Karpas-422 (cell line): ENCODE data around the gene FOXS1. TPM values are rescaled to one million over a fixed set of nuclear protein-coding genes. Genes with fewer than 3 reads are reported as not detected.

Experiments used
- DNase-seq: peaks from one replicate; pipeline ENCODE4 v3.0.0-alpha.2; 2015
- H2AFZ ChIP-seq: fragments of 200-600 bp; sonication (generic); 2 replicates; pipeline ENCODE4 v1.6.1; 2014; ENCODE audit warnings: antibody characterized with exemption, low read length, mixed read lengths
- H3K27ac ChIP-seq: fragments of 200-600 bp; sonication (generic); 2 replicates; pipeline ENCODE4 v1.5.1; 2014; ENCODE audit warnings: mild to moderate bottlenecking, low read length, moderate library complexity
- H3K27me3 ChIP-seq: fragments of 200-600 bp; sonication (generic); 2 replicates; pipeline ENCODE4 v1.6.1; 2014; ENCODE audit warnings: low read length, mixed read lengths
- H3K36me3 ChIP-seq: fragments of 200-600 bp; sonication (generic); 2 replicates; pipeline ENCODE4 v1.6.1; 2014; ENCODE audit warnings: low read length, mixed read lengths; ENCODE audit not compliant: insufficient read depth
- H3K4me1 ChIP-seq: fragments of 200-600 bp; sonication (generic); 2 replicates; pipeline ENCODE4 v1.6.1; 2014; ENCODE audit warnings: mild to moderate bottlenecking, low read length, mixed read lengths
- H3K4me2 ChIP-seq: fragments of 200-600 bp; sonication (generic); 2 replicates; pipeline ENCODE4 v1.6.1; 2014; ENCODE audit warnings: low read length, low read depth, mild to moderate bottlenecking; ENCODE audit not compliant: poor library complexity, severe bottlenecking
- H3K4me3 ChIP-seq: fragments of 200-600 bp; sonication (generic); 2 replicates; pipeline ENCODE4 v1.5.1; 2014; ENCODE audit warnings: mild to moderate bottlenecking, antibody characterized with exemption, low read length, mixed read lengths
- H3K79me2 ChIP-seq: fragments of 200-600 bp; sonication (generic); 2 replicates; pipeline ENCODE4 v1.6.1; 2014; ENCODE audit warnings: mild to moderate bottlenecking, low read length, mixed read lengths
- H3K9ac ChIP-seq: fragments of 200-600 bp; sonication (generic); 2 replicates; pipeline ENCODE4 v1.6.0; 2014; ENCODE audit warnings: low read length
- H3K9me2 ChIP-seq: fragments of 200-600 bp; sonication (generic), shearing (Covaris generic); replicated peaks from 2 replicates; pipeline ENCODE4 v1.6.0; 2014; ENCODE audit warnings: mild to moderate bottlenecking, low read length, moderate library complexity; ENCODE audit not compliant: insufficient read depth
- H3K9me3 ChIP-seq: fragments of 300-700, 200-600 bp; sonication (generic); 2 replicates; pipeline ENCODE4 v1.6.1; 2014; ENCODE audit warnings: low read length, mixed read lengths
- H4K20me1 ChIP-seq: fragments of 200-600 bp; sonication (generic); 2 replicates; pipeline ENCODE4 v1.6.1; 2014; ENCODE audit warnings: mild to moderate bottlenecking, antibody characterized with exemption, low read length, low read depth; ENCODE audit not compliant: insufficient read depth
- total RNA-seq: library from RNA; depleted of rRNA; stranded (reverse); fragments of >200 nt; shearing (Covaris generic); gene quantifications from 2 replicates; pipeline ENCODE4 v1.2.3, GENCODE V29; 2014; ENCODE audit warnings: low replicate concordance

Gene FOXS1
- total RNA-seq, 1 experiment from 2014 or later = not detected

DNA sequence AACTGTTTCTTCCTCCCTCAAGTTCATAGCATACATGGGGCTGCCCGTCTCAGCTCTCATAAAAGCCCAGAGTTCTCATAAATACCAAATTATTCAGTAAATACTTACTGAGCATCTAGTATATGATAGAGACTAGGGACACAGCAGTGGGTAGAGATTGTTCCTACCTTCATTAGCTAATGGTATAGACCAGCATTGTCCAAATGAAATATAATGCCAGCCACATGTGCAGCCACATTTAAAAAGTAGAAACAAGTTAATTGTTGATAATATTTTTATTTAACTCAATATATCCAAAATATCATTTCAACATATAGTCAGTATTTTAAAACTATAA, 26.2 kb upstream of the FOXS1 start:
- no peaks in the 10 kb centered on the region for H3K4me1 ChIP-seq
- H3K79me2 ChIP-seq = no peaks in the 10 kb centered on the region
- DNase-seq = no peak
- H3K4me2 ChIP-seq = no peak overlapping the region
- no peaks in the 10 kb centered on the region for H3K9me3 ChIP-seq
- H3K27ac ChIP-seq = no peak overlapping the region
- H2AFZ ChIP-seq = no peak overlapping the region
- no peaks in the 10 kb centered on the region for H4K20me1 ChIP-seq
- no peaks in the 10 kb centered on the region for H3K36me3 ChIP-seq
- no peak overlapping the region for H3K9ac ChIP-seq
- H3K9me2 ChIP-seq = no peaks in the 10 kb centered on the region
- no peaks in the 10 kb centered on the region for H3K27me3 ChIP-seq
- H3K4me3 ChIP-seq = no peak overlapping the region

- no peaks in the 10 kb centered on the region for H3K36me3 ChIP-seq
- H3K27me3 ChIP-seq = no peaks in the 10 kb centered on the region
- no peaks in the 10 kb centered on the region for H3K9me3 ChIP-seq
- DNase-seq = no peak
- no peaks in the 10 kb centered on the region for H3K9me2 ChIP-seq
- H3K79me2 ChIP-seq = no peaks in the 10 kb centered on the region
- H3K9ac ChIP-seq = no peak overlapping the region
- H3K4me3 ChIP-seq = no peak overlapping the region
- no peaks in the 10 kb centered on the region for H3K4me1 ChIP-seq
- H4K20me1 ChIP-seq = no peaks in the 10 kb centered on the region
- H3K27ac ChIP-seq = no peak overlapping the region
- no peak overlapping the region for H2AFZ ChIP-seq
- no peak overlapping the region for H3K4me2 ChIP-seq
These were observed 25.6 kb upstream of the FOXS1 start for GRCh38 chr20:31870726-31871617.

DNA sequence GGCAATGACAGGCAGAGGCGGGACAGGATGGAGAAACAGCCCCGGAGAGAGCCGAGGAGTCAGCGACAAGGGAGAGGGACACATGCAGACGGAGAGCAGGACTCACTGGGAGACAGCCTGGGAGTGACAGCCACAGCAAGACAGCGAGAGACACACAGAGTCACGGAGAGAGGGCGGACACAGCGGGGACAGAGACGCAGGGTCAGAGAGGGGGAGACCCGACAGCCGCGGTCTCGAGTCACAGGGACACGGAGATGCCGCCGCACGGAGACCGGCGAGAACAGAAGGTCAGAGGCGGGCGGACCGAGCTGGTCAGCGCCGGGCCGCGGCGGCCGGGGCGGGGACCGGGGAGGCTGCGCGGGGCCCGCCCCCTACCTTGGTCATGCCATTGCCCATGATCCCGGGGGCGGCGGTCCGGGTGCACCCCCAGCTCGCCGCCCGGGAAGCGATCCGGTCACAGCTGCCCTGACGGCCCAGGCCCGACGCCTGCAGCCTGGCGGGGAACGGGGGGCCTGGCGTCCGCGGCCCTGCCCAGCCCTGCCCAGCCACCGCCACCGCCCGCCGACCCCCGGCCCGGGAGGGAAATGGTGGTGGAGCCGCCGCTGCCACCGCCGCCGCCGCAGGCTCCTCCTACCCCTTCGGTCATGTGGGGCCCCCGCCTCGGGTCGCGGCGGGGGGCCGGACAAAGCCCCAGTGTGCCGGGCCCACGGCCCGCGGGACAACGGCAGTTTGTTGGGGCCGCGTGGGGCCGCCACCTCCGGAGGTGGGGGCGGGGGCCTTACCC, 24.7 kb upstream of the FOXS1 start, which contains the start of the genes DUSP15 and TTLL9:
DUSP15 (minus strand) TSS at position 586 of the 784 bp plus-strand sequence; CDS start at position 396, 190 bp downstream.
TTLL9 (plus strand) TSS at position 693 of the 784 bp plus-strand sequence. CDS start 493 bp downstream, outside the sequence.
- Histone ChIP-seq H3K9me3 (no peaks in the 10 kb centered on the region), H3K4me2 (no peak within 1 kb of the TSS), H3K9ac (no peak within 1 kb of the TSS), H3K9me2 (no peaks in the 10 kb centered on the region), H3K27ac (no peak within 1 kb of the TSS), H3K27me3 (no peaks in the 10 kb centered on the region), H4K20me1 (no peaks in the 10 kb centered on the region), H3K79me2 (no peaks in the 10 kb centered on the region), H2AFZ (no peak within 1 kb of the TSS), H3K4me3 (no peak within 1 kb of the TSS), H3K36me3 (no peaks in the 10 kb centered on the region), H3K4me1 (no peaks in the 10 kb centered on the region)
- DNase-seq = no peak

DNA sequence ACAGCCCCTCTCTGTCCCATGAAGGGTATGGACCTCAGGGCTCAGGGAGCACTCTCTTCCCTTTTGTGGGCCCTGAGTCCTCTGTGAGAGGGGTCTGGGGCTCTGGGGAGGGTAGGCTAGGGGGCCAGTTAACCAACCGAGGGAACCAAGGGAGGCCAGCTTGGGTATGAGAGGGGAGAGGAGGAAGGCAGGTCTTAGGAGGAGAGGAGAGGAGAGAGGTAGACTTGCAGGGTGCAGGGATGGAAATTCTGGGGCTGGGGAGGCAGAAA, 24.2 kb upstream of the FOXS1 start:
- Histone ChIP-seq H3K4me2 (no peak overlapping the region), H2AFZ (no peak overlapping the region), H3K4me3 (no peak overlapping the region)

DNA sequence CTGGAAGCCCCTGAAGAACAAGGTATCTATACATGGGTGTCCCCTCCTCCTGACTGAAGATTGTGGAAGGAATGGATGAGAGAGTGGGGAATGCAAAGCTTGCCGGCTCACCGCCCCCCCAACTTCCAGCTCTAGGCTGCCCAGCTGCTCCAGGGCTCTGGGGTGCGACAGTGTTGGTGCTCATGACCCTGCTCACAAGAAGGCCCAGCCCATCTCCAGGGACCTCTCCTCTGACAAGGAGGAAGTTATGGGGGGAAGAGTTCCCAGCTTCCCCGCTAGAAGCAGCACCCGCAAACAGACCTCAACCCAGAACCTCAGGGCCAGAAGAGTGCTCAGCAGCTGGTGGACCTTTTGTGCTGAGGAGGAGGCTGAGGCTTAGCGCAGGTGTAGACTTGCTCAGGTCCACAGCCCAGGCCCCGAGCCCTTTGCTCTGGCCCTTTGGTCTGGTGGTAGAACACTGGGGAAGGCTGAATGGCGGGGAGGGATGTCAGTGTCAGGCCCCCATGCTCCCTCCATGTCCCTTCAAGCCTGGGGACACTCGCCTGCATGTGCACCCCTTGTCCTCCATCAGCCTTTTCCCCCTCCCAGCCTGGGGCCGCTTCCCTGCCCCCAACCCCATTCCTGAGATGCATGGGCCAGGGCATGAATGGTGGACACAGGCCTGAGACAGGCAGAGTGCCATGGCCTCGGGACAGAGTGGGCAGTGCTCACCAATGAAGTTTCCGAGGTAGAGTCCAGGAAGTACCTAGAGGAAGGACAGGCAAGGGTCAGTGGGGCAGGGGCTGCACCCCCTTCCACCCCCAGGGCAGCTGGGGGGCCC, 23.7 kb upstream of the FOXS1 start:
- Histone ChIP-seq H3K27me3 (no peaks in the 10 kb centered on the region), H3K36me3 (no peaks in the 10 kb centered on the region), H3K9me3 (no peaks in the 10 kb centered on the region), H3K4me2 (no peak overlapping the region), H3K4me3 (no peak overlapping the region), H2AFZ (no peak overlapping the region), H3K9ac (no peak overlapping the region), H4K20me1 (no peaks in the 10 kb centered on the region), H3K9me2 (no peaks in the 10 kb centered on the region), H3K27ac (no peak overlapping the region), H3K79me2 (no peaks in the 10 kb centered on the region), H3K4me1 (no peaks in the 10 kb centered on the region)
- DNase-seq = no peak

More for the DNA sequence above, 24.2 kb upstream of the FOXS1 start:
- H3K9me3 ChIP-seq = no peaks in the 10 kb centered on the region
- no peaks in the 10 kb centered on the region for H3K79me2 ChIP-seq
- no peaks in the 10 kb centered on the region for H4K20me1 ChIP-seq
- H3K9me2 ChIP-seq = no peaks in the 10 kb centered on the region
- H3K9ac ChIP-seq = no peak overlapping the region
- no peaks in the 10 kb centered on the region for H3K36me3 ChIP-seq
- no peak overlapping the region for H3K27ac ChIP-seq
- H3K27me3 ChIP-seq = no peaks in the 10 kb centered on the region
- no peaks in the 10 kb centered on the region for H3K4me1 ChIP-seq
- no peak for DNase-seq

GRCh38 chr20:31866221-31866620, 20.8 kb upstream of the FOXS1 start:
- no peak overlapping the region for H3K4me3 ChIP-seq
- no peaks in the 10 kb centered on the region for H3K79me2 ChIP-seq
- H4K20me1 ChIP-seq = no peaks in the 10 kb centered on the region
- H3K4me2 ChIP-seq = no peak overlapping the region
- H3K4me1 ChIP-seq = peaks cover 1% of the 10 kb centered on the region
- H3K27ac ChIP-seq = no peak overlapping the region
- no peaks in the 10 kb centered on the region for H3K9me3 ChIP-seq
- no peak overlapping the region for H3K9ac ChIP-seq
- H3K9me2 ChIP-seq = no peaks in the 10 kb centered on the region
- no peaks in the 10 kb centered on the region for H3K27me3 ChIP-seq
- no peak overlapping the region for H2AFZ ChIP-seq
- no peaks in the 10 kb centered on the region for H3K36me3 ChIP-seq
- no peak for DNase-seq

DNA sequence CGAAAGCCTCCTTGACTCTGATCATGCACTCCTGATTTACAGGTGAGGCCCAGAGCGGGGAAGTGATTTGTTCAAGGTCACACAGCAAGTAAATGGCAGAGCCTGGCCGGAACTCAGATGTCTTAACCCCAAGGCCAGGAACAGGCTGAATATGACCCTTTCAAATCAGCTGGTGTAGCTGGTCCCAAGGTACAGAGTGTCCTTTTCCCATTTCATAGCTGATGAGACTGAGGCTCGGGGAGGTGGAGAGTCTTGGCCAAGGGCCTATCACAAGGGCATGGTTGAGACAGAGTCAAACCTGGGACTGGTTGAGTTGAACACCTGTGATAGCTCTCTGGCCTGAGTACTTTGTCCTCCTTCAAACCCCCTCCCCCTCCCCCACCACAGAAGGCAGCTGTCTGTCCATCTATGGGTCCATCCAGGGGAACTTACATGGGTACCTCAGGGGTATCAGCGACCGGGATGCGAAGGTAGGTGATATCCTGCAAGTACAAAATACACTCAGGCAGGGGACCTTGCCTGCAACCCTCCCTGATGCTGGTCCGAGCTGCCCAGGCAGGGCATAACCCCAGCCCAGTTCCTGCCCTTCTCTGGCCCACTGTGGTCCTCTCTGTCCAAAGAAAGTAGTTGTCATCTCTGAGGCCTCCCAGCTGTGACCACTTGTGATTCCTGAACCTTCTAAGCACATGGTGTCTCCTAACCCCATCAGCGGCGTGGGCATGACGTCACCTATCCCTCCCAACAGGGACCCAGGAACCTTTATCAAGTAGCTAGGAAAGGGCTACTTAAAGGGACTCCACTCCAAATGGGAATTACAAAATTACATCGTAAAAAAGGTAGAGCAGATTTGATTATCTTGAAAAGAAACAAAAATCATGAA, 19.4 kb upstream of the FOXS1 start:
- Histone ChIP-seq H4K20me1 (no peaks in the 10 kb centered on the region), H3K27ac (no peak overlapping the region), H3K9me2 (no peaks in the 10 kb centered on the region), H3K4me2 (no peak overlapping the region), H3K27me3 (no peaks in the 10 kb centered on the region), H3K4me1 (peaks cover 4% of the 10 kb centered on the region), H3K9ac (no peak overlapping the region), H3K9me3 (no peaks in the 10 kb centered on the region), H3K4me3 (no peak overlapping the region), H3K79me2 (no peaks in the 10 kb centered on the region), H2AFZ (no peak overlapping the region), H3K36me3 (no peaks in the 10 kb centered on the region)
- no peak for DNase-seq
